ENCODE data around the gene MCC. TPM values are rescaled to one million over a fixed set of nuclear protein-coding genes. Genes with fewer than 3 reads are reported as not detected.

MCC gene
- total and polyA plus RNA-seq, 9 donors, result 29.8 to 262 (median 108) TPM

DNA sequence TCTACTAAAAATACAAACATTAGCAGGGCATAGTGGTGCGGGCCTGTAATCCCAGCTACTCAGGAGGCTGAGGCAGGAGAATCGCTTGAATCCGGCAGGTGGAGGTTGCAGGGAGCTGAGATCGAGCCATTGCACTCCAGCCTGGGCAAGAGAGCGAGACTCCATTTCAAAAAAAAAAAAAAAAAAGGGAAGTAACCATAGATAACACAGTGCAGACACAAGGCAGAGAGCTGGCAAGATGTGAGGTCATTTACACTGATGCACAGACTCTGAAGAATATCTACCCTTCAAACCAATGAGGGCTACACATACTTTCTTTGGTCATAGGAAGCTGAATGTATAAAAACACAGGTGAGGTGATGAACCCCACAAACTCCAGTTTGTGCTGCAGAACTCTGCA lies 379.8 kb downstream of the MCC start:
- TF ChIP-seq, protein P1, sequence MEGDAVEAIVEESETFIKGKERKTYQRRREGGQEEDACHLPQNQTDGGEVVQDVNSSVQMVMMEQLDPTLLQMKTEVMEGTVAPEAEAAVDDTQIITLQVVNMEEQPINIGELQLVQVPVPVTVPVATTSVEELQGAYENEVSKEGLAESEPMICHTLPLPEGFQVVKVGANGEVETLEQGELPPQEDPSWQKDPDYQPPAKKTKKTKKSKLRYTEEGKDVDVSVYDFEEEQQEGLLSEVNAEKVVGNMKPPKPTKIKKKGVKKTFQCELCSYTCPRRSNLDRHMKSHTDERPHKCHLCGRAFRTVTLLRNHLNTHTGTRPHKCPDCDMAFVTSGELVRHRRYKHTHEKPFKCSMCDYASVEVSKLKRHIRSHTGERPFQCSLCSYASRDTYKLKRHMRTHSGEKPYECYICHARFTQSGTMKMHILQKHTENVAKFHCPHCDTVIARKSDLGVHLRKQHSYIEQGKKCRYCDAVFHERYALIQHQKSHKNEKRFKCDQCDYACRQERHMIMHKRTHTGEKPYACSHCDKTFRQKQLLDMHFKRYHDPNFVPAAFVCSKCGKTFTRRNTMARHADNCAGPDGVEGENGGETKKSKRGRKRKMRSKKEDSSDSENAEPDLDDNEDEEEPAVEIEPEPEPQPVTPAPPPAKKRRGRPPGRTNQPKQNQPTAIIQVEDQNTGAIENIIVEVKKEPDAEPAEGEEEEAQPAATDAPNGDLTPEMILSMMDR (IDR thresholded peaks at IDR 0.05), result no peak
- TF ChIP-seq POLR2A (IDR thresholded peaks at IDR 0.05) (no peak), EP300 (IDR thresholded peaks at IDR 0.05) (no peak)
- 82 to 96% (median 89%) methylated on average over 5 of the region's 5 CpGs for WGBS, 3 donors
- no peaks in the 10 kb centered on the region for H3K36me3 ChIP-seq

DNA sequence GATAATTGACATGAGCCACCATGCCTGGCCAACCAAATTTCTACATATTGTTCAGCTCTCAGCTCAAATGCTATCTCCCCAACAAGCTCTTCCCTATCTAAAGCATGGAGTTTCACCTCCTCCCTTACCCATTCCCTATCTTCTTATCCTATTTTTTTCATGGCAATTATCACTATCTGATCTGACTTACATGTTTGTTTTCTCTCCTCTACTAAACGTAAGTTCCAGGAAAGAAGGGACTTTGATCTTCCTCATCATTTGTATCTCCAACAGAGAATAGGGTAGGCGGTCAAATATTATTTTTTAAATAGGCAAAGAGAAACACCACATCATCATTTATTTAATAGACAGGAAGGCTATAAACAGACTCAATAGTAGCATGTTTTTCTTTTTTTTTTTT lies 381.4 kb downstream of the MCC start:
- WGBS, 3 donors, result 91 to 96% (median 96%) methylated on average over 2 of the region's 2 CpGs
- H3K4me3 ChIP-seq, result no peak overlapping the region
- H3K27me3 ChIP-seq, result no peaks in the 10 kb centered on the region
- TF ChIP-seq, protein P1 (IDR thresholded peaks at IDR 0.05), result no peak
- TF ChIP-seq EP300 (IDR thresholded peaks at IDR 0.05) (no peak), POLR2A (IDR thresholded peaks at IDR 0.05) (no peak)
- no peaks in the 10 kb centered on the region for H3K36me3 ChIP-seq
- H3K9me3 ChIP-seq, result no peaks in the 10 kb centered on the region
- intact Hi-C loops (cut with DNase I), result no loop called here
- peaks cover 7% of the 10 kb centered on the region for H3K4me1 ChIP-seq (ENCODE audit: insufficient read depth)
- no peak overlapping the region for H3K27ac ChIP-seq
- no peak for DNase-seq

More for the DNA sequence above, 379.8 kb downstream of the MCC start:
- H3K4me1 ChIP-seq (ENCODE audit: insufficient read depth), result peaks cover 10% of the 10 kb centered on the region
- H3K4me3 ChIP-seq, result no peak overlapping the region
- intact Hi-C loops (cut with DNase I), result no loop called here
- no peak overlapping the region for H3K27ac ChIP-seq
- no peaks in the 10 kb centered on the region for H3K27me3 ChIP-seq
- no peak for DNase-seq
- H3K9me3 ChIP-seq, result no peaks in the 10 kb centered on the region

DNA sequence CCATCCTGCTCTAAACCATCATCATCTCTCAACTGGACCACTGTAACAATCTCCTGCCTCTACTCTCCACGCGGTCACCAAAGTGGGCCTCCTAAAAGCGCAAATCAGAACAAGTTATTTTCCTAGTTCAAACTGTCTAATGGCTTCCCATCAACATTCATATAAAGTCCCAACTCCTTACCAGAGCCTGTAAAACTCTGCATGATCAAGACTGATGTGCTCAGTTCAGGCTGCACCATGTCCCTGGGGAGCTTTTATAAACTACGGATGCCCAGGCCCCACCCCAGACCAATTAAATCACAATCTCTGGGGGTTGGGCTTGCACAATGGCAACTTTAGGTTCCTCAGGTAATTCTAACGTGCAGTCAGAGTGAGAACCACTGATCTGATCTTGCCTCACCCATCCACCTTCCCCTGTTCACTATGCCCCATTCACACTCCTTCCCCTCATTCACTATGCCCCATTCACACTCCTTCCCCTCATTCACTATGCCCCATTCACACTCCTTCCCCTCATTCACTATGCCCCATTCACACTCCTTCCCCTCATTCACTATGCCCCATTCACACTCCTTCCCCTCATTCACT lies 382.5 kb downstream of the MCC start:
- TF ChIP-seq, protein P1 (IDR thresholded peaks at IDR 0.05), result no peak
- TF ChIP-seq POLR2A (IDR thresholded peaks at IDR 0.05), result no peak
- TF ChIP-seq EP300 (IDR thresholded peaks at IDR 0.05), result no peak
- H3K4me3 ChIP-seq, result no peak overlapping the region
- H3K27me3 ChIP-seq, result no peaks in the 10 kb centered on the region
- no peaks in the 10 kb centered on the region for H3K36me3 ChIP-seq
- intact Hi-C loops (cut with DNase I), result no loop called here
- WGBS, 3 donors, result 94 to 97% (median 95%) methylated on average over 5 of the region's 5 CpGs
- DNase-seq, result no peak
- H3K9me3 ChIP-seq, result no peaks in the 10 kb centered on the region
- peaks cover 6% of the 10 kb centered on the region for H3K4me1 ChIP-seq (ENCODE audit: insufficient read depth)
- no peak overlapping the region for H3K27ac ChIP-seq

DNA sequence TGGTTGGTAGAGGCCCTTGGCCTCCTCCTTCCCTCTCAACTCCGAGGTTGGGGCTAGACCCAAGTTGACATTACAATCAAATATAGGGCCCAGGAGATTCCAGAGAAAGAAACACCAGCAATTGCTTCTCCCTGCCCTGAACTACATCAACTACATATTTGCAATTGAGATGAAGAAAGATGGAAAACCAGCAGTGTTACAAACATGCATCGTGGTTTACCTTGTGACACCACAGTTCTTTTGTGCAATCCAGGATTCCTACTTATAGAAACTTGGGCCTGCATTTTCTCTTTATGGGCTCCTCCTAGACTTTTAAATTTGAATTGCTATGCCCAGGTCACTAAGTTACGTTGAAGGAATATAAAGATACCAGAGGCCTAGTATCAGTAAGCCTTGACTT lies 384.9 kb downstream of the MCC start:
- Histone ChIP-seq H3K27me3 (no peaks in the 10 kb centered on the region), H3K36me3 (no peaks in the 10 kb centered on the region), H3K4me3 (no peak overlapping the region), H3K4me1 (ENCODE audit: insufficient read depth) (no peaks in the 10 kb centered on the region), H3K27ac (no peak overlapping the region), H3K9me3 (no peaks in the 10 kb centered on the region)
- TF ChIP-seq EP300 (IDR thresholded peaks at IDR 0.05), result no peak
- TF ChIP-seq POLR2A (IDR thresholded peaks at IDR 0.05), result no peak
- TF ChIP-seq, protein P1 (IDR thresholded peaks at IDR 0.05), result no peak
- intact Hi-C loops (cut with DNase I), result no loop called here
- DNase-seq, result no peak
- WGBS, 3 donors, result 85 to 87% (median 86%) methylated on average over 3 of the region's 3 CpGs

Measured in ovary (tissue), 9 donors.